Stimulated activated CD4-positive, alpha-beta T cell treated with anti-CD3 and anti-CD28 coated beads, Interleukin-1b, Interleukin-23, amount 100 ng/mL, for 1 hour (primary cell): ENCODE results near the gene MPST.

Experiments
- DNase-seq, 2 donors: peaks; one replicate each; pipeline ENCODE4 v3.0.0-alpha.2; 2020; ENCODE audit warnings: low read depth in 2 of 2

MPST gene

GRCh38 chr22:37079158-37079557 lies 59.6 kb downstream of the MPST start:
- no peak for DNase-seq
